Upper lobe of left lung (tissue), 4 donors: Measurements from ENCODE around the gene LBH.

Source experiments
- EP300 ChIP-seq, 4 donors: sonication (generic); formaldehyde crosslinking; IDR thresholded peaks; one replicate each; pipeline ENCODE4 v1.5.1; 2017; ENCODE audit warnings: antibody characterized with exemption in 4 of 4, control low read depth in 2 of 4
- POLR2AphosphoS5 ChIP-seq, 2 donors: sonication (generic); formaldehyde crosslinking; IDR thresholded peaks; one replicate each; pipeline ENCODE4 v1.5.1; 2017; ENCODE audit warnings: antibody characterized with exemption in 2 of 2
- TF ChIP-seq, protein P1 (sequence below), 6 experiments: fragments of 450-650 bp in 4 of 6; fragments of 200-600 bp in 2 of 6; sonication (generic) in 2 of 6; IDR thresholded peaks; one replicate each; pipeline ENCODE4 v1.5.1; 2016 to 2019; ENCODE audit warnings: antibody characterized with exemption in 6 of 6

- TF ChIP-seq, protein P1, sequence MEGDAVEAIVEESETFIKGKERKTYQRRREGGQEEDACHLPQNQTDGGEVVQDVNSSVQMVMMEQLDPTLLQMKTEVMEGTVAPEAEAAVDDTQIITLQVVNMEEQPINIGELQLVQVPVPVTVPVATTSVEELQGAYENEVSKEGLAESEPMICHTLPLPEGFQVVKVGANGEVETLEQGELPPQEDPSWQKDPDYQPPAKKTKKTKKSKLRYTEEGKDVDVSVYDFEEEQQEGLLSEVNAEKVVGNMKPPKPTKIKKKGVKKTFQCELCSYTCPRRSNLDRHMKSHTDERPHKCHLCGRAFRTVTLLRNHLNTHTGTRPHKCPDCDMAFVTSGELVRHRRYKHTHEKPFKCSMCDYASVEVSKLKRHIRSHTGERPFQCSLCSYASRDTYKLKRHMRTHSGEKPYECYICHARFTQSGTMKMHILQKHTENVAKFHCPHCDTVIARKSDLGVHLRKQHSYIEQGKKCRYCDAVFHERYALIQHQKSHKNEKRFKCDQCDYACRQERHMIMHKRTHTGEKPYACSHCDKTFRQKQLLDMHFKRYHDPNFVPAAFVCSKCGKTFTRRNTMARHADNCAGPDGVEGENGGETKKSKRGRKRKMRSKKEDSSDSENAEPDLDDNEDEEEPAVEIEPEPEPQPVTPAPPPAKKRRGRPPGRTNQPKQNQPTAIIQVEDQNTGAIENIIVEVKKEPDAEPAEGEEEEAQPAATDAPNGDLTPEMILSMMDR (IDR thresholded peaks at IDR 0.05): no peak
- TF ChIP-seq POLR2AphosphoS5 (IDR thresholded peaks at IDR 0.05) (no peak), EP300 (IDR thresholded peaks at IDR 0.05) (no peak)
Observed at GRCh38 chr2:30298302-30298701, 67.0 kb downstream of the LBH start.
